Measurements from ENCODE around the gene CACNB4.
"Not testable (repeated sequence)": the region's sequence is repeated elsewhere in the genome, so short reads cannot be mapped to it uniquely, and the experiment has no call there.

CACNB4 gene

DNA sequence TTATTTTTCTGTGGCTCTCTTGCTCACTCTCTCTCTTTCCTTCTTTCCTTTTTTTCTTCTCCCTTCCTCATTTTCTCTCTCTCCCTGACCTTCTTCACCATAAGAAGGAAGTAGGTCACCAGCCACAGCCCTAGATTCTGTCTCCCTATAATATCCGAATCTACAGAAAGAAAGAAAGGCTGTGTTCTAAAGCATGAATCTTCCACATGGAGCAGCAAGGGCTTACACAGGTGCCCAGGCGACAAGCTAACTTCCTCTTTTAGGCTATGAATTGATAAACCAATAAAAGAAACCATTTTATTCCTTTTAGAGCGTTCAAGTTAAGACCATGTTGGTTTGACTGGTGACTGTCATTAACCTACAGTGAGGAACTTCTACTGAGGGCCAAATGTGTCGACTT lies 49.3 kb downstream of the CACNB4 start:
- no peak for DNase-seq

DNA sequence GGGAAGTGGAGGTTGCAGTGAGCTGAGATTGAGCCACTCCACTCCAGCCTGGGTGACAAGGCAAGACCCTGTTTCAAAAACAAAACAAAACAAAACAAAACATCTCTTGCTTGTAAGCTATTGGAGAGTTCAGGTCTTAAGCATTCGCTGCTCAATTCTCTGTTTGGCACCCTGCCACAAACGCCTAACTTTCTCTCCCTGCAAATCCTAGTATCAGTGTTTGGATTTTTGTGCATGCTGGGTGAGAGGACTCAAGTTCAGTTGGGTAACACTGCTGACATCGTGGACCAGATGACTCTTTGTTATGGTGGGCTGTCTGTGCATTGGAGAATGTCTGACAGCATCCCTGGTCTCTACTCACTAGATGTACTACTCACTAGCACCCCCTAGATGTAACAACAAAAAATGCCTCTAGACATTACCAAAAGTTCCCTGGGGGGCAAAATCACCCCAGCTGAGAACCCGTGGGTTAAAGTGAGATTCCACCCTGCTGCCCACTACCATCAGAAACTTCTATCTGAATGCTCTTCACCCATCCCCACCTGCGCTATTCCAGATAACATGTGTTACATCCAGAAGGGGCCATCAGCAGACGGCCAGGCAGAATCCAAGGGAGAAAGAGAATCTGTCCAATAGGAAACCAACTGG lies 50.9 kb downstream of the CACNB4 start:
- no peak for DNase-seq

DNA sequence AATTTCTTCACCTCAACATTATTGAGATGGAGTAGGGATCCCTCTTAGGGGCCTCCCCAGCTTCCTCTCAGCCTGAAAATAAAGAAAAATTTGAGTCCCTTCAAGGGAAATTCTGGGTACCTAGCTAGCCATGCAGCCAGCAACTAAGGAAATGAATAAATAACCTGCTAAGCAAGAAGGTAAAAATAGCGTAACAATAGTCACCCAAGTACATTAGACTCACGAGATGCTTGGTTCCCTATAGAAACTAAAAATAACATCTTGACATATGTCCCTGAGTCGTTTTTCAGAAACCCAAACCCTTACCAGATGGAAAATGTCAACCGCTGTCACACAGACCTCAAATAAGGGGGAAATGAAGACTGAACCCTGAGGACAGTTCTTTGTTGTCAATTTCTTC lies 51.9 kb downstream of the CACNB4 start:
- DNase-seq = no peak

DNA sequence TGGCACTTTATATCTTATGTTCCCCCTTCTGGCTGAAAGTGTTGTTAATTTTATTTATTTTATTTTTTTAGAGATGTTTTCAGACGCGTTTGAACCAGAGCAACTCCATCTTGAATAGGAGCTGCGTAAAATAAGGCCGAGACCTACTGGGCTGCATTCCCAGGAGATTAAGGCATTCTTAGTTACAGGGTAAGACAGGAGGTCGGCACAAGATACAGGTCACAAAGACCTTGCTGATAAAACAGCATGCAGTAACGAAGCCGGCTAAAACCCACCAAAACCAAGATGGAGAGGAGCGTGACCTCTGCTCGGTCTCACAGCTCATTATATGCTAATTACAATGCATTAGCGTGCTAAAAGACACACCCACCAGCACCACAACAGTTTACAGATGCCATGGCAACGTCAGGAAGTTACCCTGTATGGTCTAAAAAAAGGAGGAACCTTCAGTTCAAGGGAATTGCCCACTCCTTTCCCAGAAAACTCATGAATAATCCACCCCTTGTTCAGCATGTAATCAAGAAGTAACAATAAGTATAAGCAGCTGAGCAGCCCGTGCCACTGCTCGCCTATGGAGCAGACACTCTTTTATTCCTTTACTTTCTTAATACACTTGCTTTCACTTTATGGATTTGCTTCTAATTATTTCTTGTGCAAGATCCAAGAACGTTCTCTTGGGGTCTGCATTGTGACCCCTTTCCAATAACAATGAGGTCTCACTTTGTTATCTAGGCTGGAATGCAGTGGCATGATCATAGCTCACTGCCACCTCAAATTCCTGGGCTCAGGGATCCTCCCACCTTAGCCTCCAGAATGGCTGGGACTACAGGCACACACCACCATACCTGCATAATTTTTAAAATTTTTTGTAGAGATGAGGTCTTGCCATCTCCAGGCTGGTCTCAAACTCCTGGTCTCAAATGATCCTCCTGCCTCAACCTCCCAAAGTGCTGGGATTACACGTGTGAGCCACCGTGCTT lies 55.9 kb downstream of the CACNB4 start:
- no peak for DNase-seq

DNA sequence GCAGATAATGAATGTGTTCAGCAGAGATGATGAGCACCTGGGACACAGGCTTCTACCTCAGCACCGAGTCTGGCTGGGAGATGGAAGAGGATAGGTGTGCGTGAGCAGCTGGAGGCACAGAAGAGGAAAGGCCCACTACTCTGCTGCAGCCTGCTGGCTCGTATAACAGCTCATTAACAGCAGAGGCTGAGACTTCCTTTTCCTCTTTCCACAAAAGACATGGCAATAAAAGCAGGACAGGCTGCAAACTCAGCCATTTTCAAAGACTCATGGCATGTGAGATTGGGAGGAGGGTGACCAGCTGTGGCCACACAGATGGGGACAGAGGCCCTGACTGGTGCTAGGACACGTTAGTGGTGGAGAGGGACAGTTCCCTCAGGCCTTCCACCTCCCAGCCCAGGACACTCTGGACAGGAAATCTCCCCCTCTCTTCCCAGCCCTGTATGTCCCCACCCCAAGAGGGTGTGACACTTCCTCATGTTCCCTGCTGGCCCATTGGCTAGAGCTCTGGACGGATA lies 60.3 kb downstream of the CACNB4 start:
- no peak for DNase-seq

DNA sequence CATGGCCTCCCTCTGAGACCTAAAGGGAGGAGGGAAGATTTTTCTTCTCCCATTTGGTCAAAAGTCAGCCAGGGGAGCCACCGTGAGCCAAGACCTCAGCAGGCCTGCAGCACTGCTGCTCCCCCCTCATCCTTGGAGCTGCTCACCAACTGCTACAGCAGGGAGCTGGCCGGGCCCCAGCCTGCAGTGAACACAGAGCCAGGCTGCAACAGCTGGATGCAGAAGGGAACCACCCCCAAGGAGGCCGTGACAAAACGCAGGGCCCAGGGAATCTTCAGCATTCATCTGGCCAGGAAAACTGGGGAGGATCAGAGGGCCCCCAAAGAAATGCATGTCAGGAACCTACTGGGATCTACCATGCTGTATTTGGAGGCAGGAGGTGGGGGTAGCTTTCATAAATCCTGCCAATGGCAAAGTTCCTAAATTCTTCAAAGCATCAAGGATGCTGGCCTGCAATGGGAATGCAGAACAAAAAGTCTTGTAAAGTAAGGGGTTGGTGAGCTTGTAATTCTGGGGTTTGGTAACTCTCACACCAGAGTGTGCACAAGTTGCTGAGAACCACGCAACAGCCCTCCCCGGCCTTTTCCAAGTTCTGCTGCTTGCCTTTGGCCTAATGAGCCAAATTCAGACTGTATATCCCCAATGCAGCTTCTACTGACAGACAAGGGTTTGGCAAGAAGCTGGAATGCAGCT lies 61.0 kb downstream of the CACNB4 start:
- no peak for DNase-seq

DNA sequence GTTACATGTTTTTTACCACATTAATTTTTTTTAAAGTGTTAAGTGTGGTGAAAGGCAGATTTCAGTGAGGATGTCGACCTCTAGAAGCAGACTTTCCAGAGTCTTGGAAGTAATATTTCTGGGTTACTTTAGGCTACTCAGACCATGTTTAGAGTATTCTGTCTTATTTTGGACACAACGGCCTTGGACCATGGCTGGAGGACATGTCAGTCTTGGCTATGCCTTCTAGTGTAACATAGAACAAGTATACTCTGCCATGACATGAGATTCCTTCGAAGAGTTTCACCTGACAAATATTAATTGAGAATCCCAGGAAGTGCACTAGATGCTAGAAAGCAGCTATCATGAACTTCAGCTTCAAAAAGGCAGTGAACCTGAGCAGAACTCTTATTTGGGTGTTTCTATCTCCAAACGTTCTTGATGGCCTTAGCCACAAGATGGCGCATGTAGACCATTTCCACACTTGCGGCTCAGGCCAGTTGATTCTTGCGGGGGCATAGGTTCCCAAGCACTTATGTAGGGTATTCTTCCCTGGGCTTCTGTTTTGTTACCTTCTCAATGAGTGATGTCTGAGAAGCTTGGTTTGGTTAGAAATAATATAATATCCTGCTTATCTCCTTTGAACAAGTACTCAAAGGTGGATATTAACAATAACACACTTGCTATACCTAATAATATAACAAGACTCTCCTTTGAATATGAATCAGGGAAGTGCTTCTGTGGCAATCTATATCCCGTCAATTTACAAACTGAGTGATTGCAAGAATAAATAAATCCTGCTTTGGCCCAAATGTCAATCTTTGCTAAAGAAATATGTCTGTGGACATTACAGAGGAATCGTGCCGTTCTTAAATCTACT lies 62.0 kb downstream of the CACNB4 start:
- peak; percentile 29 for DNase-seq

DNA sequence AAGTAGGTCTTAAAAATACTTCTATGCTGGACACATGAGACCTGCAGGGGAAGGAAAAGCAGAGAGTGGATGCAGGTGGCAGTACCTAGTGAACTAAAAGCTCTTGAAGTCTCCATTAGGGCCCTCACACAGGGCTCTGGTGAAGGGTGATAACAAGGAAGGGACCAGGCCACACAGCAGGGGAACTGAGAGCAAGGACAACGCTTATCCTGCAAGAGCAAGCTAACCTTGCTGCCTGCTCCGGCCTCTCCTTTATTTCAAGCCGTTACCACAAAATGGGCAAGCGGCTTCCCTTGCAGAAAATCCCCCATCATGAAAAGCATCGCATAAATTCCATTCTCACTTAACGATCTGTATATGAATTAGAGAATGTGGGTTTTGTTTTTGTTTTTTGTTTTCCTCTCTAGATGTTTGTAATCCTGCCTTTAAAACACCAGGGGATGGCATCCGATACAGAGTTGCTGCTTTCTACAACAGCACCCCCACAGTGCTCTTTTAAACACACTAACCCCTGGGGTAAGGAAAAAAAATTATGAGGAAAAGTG lies 64.5 kb downstream of the CACNB4 start:
- no peak for DNase-seq

DNA sequence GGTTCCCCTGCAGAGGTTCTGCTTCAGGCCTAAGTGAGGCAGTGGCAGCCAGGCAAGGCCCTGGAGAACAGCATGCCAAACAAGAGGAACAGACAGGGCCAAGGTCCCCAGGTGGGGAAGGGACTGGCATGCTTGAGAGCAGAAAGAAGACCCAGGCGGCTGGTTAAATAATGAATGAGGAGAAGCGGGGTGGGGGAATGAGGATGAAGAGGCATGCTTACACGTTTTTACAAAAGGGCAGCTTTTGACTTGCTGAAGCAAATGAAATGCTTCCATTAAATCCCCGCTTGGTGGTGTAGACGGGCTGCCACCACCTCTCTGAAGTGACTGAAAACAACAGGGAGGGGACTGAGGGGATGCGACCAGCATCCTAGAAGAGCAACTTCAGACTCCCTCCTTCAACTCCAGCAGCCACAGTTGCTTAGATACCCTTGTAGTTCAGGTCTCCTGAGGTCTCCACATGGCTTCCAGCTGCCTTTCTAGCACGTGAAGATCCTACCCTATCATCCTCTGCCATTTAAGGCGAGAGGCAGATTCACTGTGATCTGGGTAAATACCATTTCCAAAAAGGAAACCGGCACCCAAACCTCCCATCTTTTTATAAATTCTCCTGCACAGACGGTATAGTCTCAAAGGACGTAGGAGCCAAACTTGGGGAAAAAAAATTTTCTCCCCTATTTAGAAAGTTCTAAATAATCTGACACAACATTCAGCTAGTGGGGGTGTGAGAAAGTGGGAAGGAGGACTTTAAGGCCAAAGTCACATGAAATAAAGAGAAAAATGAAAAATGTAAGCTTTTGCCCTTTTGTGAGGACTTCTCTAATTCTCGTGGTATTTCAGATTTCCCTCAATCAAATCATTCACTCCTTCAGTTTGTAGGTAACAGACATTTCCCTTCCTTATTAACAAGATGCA lies 65.6 kb downstream of the CACNB4 start:
- no peak for DNase-seq

DNA sequence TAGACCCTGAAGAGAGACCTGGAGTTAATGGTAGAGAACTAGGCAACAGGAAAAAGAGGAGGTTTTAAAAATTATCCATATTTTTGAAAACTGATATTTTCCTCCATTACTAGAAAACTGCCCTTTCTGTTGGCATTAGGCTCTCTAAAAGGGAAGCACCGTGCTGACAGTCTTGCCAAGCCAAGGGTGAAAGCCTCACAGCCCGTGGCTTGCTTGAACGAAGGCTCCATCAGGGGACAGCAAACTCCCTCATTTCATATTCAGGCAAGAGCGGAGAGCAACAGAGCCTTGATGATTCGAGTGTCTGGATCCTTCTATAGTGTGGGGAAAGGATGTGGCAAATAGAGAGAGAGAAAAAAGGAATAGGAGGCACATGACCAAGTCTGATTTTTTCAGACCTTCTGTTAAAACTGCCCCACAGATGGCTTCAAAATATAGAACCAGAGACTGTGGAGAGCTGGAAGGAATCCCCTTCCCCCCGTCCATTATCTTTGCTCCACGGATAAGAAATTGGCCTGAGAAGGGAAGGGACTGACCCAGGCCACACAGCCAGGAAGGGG lies 67.0 kb downstream of the CACNB4 start:
- DNase-seq = no peak

DNA sequence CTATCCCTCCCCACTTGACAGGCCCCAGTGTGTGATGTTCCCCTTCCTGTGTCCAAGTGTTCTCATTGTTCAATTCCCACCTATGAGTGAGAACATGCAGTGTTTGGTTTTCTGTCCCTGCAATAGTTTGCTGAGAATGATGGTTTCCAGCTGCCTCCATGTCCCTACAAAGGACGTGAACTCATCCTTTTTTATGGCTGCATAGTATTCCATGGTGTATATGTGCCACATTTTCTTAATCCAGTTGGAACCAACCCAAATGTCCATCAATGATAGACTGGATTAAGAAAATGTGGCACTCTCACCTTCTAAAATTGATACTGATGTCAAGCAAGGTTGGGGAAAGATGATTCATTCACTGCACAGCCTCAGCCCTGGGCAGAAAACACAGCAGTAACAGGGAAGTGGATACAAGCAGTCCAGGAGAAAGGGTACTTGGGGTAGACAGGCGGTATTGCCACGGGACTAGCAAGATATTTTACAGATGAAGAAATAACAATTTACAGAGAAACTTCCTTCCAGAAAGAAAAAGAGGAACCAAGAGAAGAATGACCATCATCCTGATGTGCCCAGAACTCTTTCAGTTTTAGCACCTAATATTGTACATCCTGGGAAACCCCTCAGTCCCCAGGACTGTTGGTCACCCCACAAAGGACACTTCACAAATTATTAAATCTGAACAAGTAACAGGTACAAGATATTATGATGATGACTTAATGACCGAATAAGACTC lies 68.1 kb downstream of the CACNB4 start:
- not testable (repeated sequence) for DNase-seq

DNA sequence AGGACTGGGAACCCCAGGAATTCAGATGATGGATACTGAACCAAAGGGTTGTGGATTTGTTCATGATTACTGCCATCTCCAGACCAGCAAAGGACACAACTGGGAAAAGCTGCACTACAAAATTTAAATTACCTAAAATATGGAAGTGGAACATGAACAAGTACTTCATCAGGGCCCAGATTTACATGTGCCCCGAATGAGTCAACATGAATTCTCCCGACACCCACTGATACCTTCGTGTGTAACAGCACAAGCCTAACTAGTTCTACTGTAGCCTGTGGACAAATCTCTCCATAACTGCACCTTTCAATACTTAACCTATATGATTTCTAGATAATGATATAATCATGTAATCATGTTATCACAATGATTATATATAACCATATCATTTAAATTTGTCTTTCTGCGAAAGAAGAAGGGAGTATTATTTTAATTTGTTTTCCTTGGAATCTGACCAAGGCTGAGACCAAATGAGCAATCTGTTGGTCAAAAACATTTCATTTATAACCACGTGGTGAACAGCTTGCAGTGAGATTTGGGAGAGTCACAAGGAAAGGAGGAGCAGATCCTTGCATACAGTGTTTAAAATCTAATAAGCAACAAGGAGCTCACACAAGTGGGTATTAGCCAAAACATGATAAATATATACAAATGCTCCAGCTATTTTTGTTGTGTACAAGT lies 70.5 kb downstream of the CACNB4 start:
- DNase-seq = no peak

DNA sequence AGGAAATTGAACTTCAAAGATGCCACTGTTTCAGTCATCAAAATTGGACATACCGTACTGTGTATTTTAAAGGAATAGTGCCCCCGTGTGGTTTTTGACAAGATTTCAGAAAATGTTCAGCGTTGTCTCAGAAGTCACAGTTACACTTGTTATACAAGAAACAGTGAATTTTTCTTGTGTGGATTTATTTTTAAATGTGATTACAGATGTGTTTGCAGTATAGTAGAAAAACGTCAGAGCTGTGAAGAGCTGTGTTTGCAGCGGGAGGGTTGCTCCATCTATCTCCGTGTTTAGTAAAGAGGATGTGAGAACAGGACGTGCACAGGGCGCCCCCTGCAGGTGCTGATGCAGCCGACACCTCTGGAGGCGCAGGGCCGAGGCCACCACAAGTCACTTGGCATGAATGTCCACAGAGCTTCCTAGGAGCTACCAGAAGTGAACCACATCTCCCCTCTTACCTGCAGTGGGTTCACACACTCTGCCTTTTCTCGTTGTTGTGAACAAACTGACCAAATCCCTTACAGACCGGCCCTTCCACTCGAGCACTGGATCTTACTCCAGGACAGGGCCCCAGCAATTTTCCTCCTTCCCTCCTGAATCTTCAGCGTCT lies 73.1 kb downstream of the CACNB4 start:
- DNase-seq = peak; percentile 51

DNA sequence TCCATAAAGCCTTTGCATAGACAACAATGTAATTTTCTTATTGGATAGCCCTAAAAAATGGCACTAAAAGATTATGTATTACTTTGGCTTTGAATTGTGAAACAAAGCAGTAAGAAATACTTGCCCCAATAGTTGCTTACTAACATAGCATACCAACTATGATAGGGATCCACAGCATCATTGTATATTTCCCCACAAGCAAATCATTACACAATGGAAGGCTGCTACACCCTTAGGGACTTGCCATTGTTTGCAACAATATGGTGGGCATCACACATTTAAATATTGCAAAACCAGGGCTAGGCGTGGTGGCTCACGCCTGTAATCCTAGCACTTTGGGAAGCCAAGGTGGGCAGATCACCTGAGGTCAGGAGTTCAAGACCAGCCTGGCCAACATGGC lies 74.4 kb downstream of the CACNB4 start:
- DNase-seq = no peak

DNA sequence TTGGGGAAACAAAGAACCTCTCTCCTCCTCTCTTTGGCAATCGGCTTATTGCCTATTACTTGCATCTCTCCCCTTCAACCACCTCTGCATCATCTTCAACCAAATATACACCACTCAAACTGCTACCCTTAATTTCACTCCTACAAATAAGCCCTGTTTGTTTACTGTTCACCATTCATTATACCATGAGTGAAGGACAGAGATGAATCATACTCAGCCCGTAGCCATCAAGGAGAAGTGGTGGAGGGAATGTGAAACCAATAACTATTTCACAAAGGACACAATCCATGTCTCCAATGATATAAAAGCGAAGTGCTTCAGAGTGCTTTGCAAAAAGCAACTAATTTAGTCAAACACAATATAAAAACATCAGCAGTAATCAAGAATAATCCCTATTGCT lies 76.8 kb downstream of the CACNB4 start:
- no peak for DNase-seq

DNA sequence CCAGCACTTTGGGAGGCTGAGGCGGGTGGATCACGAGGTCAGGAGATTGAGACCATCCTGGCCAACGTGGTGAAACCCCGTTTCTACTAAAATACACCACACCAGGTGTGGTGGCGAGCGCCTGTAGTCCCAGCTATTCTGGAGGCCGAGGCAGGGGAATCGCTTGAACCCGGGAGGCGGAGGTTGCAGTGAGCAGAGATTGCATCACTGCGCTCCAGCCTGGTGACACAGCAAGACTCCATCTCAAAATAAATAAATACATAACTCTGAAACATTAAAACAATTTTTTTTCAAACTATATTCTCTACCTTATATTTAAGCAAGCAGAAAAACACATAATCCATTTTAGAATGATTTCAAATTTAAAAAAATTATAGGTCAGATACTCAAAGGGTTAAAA lies 77.8 kb downstream of the CACNB4 start:
- not testable (repeated sequence) for DNase-seq

DNA sequence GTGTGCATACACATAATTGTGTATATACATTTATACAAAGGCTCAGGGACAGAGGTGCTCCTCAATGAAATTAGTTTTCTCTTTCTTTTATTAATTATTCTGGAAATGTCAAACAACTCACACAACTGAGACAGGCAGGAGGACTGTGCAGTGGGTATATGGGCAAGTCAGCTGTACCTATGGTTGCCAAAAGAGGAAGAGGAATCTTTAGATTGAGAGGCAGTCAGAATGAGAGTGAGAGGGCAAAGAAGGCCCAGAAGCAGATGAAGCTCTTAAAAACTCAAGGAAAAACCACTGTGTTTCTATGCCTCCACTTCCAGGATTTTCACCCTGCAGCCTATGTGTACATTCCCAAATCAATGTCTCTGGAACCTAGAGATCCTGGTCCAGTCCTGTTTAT lies 79.1 kb downstream of the CACNB4 start:
- DNase-seq = no peak

DNA sequence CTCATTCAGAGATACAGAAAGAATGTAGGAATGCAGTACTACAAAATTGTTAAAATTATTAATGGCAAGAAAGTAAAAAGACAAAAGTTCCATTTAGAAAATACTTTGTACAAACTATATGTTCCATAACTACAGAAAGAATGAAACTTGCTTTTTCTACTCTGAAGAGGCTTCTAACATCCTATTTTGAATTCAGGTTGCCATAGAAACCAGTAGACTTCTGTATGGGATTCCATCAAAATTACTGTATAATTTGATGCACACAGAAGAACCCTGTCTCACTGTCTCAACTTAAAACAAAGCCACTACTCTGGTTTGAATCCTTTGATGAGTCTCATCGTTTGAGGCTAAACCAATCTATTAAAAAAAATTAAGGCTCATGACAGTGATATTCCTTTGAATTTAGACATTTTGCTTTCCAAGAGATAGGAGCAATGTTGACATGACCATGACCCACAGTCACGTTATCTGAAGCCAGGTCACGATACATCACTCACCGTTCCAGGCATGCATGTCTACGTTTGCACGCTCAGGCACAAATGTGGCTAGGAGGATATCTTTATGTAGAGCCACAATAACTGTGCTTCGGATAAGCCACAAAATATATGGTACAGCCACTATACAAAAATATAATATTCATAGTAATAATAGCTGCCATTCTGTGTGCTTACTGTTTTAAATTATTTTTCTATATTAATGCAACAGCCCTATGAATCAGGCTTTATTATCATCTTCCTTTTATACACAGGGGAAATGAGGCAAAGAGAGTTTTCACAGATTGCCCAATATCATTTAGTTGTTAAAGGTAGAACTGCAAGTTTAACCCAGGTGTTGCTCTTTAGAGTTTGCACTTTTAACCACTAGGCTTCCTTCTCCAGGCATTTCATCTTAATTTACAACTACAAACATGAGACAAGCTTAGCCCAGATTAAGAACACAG lies 82.4 kb downstream of the CACNB4 start:
- no peak for DNase-seq

Data from NCI-H226 (cell line).